Measurements from ENCODE around the gene SAMD5. TPM values are rescaled to one million over a fixed set of nuclear protein-coding genes. Genes with fewer than 3 reads are reported as not detected.

Gene SAMD5
- total and polyA plus RNA-seq, 9 of the 15 experiments (the other 6 are each of a cell fraction or from before 2014, with no cell fraction given) = 0.15 to 0.91 (median 0.55) TPM

DNA sequence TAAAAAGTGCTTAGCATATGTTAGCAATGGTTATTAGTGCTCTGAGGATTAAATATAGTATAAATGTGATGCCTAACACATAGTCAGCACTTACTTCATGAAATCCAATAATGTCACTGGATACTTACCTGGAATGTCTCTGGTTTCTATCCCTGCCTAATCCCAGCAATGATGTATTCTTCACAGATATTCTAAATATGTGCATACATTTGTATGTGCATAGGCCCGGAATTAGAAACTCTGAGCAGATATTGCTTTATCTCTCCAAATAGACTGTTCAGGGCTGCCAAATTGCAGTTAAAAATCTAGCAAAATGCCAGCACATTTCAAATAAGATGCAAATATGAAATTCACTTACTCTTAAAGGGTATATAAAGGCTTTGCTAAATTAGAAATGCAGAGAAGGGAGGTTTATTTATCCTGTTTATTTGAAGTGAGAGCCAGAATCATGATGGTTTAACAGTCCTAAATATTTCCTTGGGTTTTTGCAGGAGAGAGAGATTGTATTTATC lies 81.3 kb downstream of the SAMD5 start (continued):
- TF ChIP-seq, protein P1, sequence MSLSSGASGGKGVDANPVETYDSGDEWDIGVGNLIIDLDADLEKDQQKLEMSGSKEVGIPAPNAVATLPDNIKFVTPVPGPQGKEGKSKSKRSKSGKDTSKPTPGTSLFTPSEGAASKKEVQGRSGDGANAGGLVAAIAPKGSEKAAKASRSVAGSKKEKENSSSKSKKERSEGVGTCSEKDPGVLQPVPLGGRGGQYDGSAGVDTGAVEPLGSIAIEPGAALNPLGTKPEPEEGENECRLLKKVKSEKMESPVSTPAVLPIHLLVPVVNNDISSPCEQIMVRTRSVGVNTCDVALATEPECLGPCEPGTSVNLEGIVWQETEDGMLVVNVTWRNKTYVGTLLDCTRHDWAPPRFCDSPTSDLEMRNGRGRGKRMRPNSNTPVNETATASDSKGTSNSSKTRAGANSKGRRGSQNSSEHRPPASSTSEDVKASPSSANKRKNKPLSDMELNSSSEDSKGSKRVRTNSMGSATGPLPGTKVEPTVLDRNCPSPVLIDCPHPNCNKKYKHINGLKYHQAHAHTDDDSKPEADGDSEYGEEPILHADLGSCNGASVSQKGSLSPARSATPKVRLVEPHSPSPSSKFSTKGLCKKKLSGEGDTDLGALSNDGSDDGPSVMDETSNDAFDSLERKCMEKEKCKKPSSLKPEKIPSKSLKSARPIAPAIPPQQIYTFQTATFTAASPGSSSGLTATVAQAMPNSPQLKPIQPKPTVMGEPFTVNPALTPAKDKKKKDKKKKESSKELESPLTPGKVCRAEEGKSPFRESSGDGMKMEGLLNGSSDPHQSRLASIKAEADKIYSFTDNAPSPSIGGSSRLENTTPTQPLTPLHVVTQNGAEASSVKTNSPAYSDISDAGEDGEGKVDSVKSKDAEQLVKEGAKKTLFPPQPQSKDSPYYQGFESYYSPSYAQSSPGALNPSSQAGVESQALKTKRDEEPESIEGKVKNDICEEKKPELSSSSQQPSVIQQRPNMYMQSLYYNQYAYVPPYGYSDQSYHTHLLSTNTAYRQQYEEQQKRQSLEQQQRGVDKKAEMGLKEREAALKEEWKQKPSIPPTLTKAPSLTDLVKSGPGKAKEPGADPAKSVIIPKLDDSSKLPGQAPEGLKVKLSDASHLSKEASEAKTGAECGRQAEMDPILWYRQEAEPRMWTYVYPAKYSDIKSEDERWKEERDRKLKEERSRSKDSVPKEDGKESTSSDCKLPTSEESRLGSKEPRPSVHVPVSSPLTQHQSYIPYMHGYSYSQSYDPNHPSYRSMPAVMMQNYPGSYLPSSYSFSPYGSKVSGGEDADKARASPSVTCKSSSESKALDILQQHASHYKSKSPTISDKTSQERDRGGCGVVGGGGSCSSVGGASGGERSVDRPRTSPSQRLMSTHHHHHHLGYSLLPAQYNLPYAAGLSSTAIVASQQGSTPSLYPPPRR (CRISPR knock-in tag; IDR thresholded peaks at IDR 0.05; ENCODE audit: borderline replicate concordance) = no peak
- TF ChIP-seq, protein P2, sequence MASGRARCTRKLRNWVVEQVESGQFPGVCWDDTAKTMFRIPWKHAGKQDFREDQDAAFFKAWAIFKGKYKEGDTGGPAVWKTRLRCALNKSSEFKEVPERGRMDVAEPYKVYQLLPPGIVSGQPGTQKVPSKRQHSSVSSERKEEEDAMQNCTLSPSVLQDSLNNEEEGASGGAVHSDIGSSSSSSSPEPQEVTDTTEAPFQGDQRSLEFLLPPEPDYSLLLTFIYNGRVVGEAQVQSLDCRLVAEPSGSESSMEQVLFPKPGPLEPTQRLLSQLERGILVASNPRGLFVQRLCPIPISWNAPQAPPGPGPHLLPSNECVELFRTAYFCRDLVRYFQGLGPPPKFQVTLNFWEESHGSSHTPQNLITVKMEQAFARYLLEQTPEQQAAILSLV (tag; IDR thresholded peaks at IDR 0.05) = no peak
- TF ChIP-seq, protein P3, sequence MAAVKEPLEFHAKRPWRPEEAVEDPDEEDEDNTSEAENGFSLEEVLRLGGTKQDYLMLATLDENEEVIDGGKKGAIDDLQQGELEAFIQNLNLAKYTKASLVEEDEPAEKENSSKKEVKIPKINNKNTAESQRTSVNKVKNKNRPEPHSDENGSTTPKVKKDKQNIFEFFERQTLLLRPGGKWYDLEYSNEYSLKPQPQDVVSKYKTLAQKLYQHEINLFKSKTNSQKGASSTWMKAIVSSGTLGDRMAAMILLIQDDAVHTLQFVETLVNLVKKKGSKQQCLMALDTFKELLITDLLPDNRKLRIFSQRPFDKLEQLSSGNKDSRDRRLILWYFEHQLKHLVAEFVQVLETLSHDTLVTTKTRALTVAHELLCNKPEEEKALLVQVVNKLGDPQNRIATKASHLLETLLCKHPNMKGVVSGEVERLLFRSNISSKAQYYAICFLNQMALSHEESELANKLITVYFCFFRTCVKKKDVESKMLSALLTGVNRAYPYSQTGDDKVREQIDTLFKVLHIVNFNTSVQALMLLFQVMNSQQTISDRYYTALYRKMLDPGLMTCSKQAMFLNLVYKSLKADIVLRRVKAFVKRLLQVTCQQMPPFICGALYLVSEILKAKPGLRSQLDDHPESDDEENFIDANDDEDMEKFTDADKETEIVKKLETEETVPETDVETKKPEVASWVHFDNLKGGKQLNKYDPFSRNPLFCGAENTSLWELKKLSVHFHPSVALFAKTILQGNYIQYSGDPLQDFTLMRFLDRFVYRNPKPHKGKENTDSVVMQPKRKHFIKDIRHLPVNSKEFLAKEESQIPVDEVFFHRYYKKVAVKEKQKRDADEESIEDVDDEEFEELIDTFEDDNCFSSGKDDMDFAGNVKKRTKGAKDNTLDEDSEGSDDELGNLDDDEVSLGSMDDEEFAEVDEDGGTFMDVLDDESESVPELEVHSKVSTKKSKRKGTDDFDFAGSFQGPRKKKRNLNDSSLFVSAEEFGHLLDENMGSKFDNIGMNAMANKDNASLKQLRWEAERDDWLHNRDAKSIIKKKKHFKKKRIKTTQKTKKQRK (IDR thresholded peaks at IDR 0.05; ENCODE audit: borderline replicate concordance, low read depth, low read length) = no peak
- TF ChIP-seq POLR2B (IDR thresholded peaks at IDR 0.05; ENCODE audit: low read depth, partially characterized antibody) = no peak

All from K562 (cell line).